SKM-1 (cell line): Measurements from ENCODE around the gene ANKMY1.

Source experiments
- DNase-seq: peaks from one replicate; lab custom pipeline; 2025; ENCODE audit not compliant: unreplicated experiment; lab: John Stamatoyannopoulos, UW

The ANKMY1 gene

GRCh38 chr2:240450532-240451107 lies 107.2 kb downstream of the ANKMY1 start:
- DNase-seq, result no peak

GRCh38 chr2:240449764-240450531 lies 107.8 kb downstream of the ANKMY1 start:
- DNase-seq, result no peak

GRCh38 chr2:240448387-240449274 lies 109.2 kb downstream of the ANKMY1 start:
- no peak for DNase-seq

GRCh38 chr2:240447934-240448333 lies 109.9 kb downstream of the ANKMY1 start:
- DNase-seq, result no peak

GRCh38 chr2:240447331-240447730 lies 110.5 kb downstream of the ANKMY1 start:
- no peak for DNase-seq

GRCh38 chr2:240446664-240447175 lies 111.1 kb downstream of the ANKMY1 start:
- no peak for DNase-seq

- DNase-seq, result no peak
These were observed 111.7 kb downstream of the ANKMY1 start for GRCh38 chr2:240445961-240446663.

- DNase-seq, result no peak
These were observed 113.3 kb downstream of the ANKMY1 start for GRCh38 chr2:240444464-240444863.

GRCh38 chr2:240443891-240444301 lies 113.9 kb downstream of the ANKMY1 start:
- no peak for DNase-seq

- DNase-seq, result no peak
These were observed 114.7 kb downstream of the ANKMY1 start for GRCh38 chr2:240442891-240443715.

- DNase-seq, result no peak
These were observed 115.8 kb downstream of the ANKMY1 start for GRCh38 chr2:240441993-240442411.

GRCh38 chr2:240441326-240441992 lies 116.3 kb downstream of the ANKMY1 start:
- DNase-seq, result no peak

GRCh38 chr2:240440704-240441320 lies 117.0 kb downstream of the ANKMY1 start:
- DNase-seq, result no peak

GRCh38 chr2:240440251-240440650 lies 117.5 kb downstream of the ANKMY1 start:
- no peak for DNase-seq

GRCh38 chr2:240439698-240440151 lies 118.1 kb downstream of the ANKMY1 start:
- no peak for DNase-seq

GRCh38 chr2:240438810-240439697 lies 118.7 kb downstream of the ANKMY1 start:
- DNase-seq, result no peak

- peak; percentile 16 for DNase-seq
These were observed 119.7 kb downstream of the ANKMY1 start for GRCh38 chr2:240437861-240438809.
